ENCODE data around the gene MTIF2.

MTIF2 gene

DNA sequence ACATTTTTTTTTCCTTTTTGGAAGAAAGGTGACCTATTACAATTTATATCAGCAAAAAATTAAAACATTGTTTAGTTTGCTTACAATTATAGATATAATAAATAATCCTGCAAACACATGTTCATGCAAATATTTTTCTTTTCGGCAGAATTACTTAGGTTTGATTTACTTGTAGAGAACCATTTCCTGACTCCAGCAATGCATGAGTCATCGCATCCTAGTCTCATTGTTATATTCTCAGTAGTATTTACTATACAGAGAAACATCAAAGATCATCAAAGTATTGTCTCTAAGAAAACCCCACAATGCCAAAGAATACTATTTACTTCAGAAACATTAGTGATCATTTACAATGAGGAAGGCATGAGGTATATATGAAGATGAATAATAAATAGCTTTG, 40.4 kb upstream of the MTIF2 start:
- TF ChIP-seq EZH2phosphoT487 (IDR thresholded peaks at IDR 0.05; ENCODE audit: borderline replicate concordance, low read length), result no peak
- TF ChIP-seq, protein P1, sequence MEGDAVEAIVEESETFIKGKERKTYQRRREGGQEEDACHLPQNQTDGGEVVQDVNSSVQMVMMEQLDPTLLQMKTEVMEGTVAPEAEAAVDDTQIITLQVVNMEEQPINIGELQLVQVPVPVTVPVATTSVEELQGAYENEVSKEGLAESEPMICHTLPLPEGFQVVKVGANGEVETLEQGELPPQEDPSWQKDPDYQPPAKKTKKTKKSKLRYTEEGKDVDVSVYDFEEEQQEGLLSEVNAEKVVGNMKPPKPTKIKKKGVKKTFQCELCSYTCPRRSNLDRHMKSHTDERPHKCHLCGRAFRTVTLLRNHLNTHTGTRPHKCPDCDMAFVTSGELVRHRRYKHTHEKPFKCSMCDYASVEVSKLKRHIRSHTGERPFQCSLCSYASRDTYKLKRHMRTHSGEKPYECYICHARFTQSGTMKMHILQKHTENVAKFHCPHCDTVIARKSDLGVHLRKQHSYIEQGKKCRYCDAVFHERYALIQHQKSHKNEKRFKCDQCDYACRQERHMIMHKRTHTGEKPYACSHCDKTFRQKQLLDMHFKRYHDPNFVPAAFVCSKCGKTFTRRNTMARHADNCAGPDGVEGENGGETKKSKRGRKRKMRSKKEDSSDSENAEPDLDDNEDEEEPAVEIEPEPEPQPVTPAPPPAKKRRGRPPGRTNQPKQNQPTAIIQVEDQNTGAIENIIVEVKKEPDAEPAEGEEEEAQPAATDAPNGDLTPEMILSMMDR (IDR thresholded peaks at IDR 0.05; ENCODE audit: low read depth, low read length, poor library complexity, severe bottlenecking), result no peak
- peaks cover 80% of the 10 kb centered on the region for H3K36me3 ChIP-seq (ENCODE audit: control insufficient read depth, low read length)
- H3K79me2 ChIP-seq (ENCODE audit: control insufficient read depth, low read length), result no peaks in the 10 kb centered on the region
- H3K27me3 ChIP-seq (ENCODE audit: control insufficient read depth, low read length), result no peaks in the 10 kb centered on the region
- no peak overlapping the region for H3K4me2 ChIP-seq (ENCODE audit: low read length)
- H3K4me3 ChIP-seq (ENCODE audit: low read length), result no peak overlapping the region
- H3K9me2 ChIP-seq (replicated peaks; ENCODE audit: control insufficient read depth, low read length), result no peaks in the 10 kb centered on the region
- H3K4me1 ChIP-seq (ENCODE audit: control insufficient read depth, low read length), result no peaks in the 10 kb centered on the region
- H3F3A ChIP-seq (ENCODE audit: control insufficient read depth, insufficient read depth), result peaks cover 6% of the 10 kb centered on the region; the same call in 1 of the 2 replicates
- H3K27ac ChIP-seq (ENCODE audit: low read depth, low read length), result no peak overlapping the region
- H4K20me1 ChIP-seq (ENCODE audit: control insufficient read depth, insufficient read depth, low read depth, low read length), result no peaks in the 10 kb centered on the region
- no peaks in the 10 kb centered on the region for H3K9me3 ChIP-seq (ENCODE audit: control insufficient read depth, insufficient read depth, low read length)

DNA sequence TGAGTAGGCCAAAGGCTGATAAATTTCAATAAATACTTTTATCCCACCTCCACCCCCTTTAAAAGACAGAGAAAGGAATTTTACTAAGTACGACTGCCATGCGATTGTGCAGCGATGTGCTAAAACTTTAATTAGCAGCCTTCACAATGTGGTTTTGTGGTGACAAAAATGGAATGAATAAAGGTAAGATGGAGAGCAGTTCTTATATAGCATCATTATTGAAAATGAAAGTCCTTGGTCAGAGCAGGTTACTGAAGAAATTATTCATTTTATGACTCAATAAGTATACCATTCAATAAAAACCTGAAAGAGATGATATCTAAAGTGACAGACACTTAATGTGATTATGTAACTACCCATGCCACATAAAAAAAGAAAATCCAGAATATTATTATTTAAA, 33.2 kb upstream of the MTIF2 start:
- Histone ChIP-seq H3K79me2 (ENCODE audit: control insufficient read depth, low read length) (no peaks in the 10 kb centered on the region), H3K27me3 (ENCODE audit: control insufficient read depth, low read length) (no peaks in the 10 kb centered on the region), H3F3A (ENCODE audit: control insufficient read depth, insufficient read depth) (0 out of 2 replicates have a peak, but pooled peaks cover 2% of the 10 kb centered on the region), H3K9me2 (replicated peaks; ENCODE audit: control insufficient read depth, low read length) (no peaks in the 10 kb centered on the region), H3K27ac (ENCODE audit: low read depth, low read length) (no peak overlapping the region), H3K4me1 (ENCODE audit: control insufficient read depth, low read length) (no peaks in the 10 kb centered on the region), H3K4me3 (ENCODE audit: low read length) (no peak overlapping the region), H4K20me1 (ENCODE audit: control insufficient read depth, insufficient read depth, low read depth, low read length) (no peaks in the 10 kb centered on the region), H3K36me3 (ENCODE audit: control insufficient read depth, low read length) (peaks cover 63% of the 10 kb centered on the region), H3K4me2 (ENCODE audit: low read length) (no peak overlapping the region), H3K9me3 (ENCODE audit: control insufficient read depth, insufficient read depth, low read length) (no peaks in the 10 kb centered on the region)
- TF ChIP-seq EZH2phosphoT487 (IDR thresholded peaks at IDR 0.05; ENCODE audit: borderline replicate concordance, low read length), result no peak

DNA sequence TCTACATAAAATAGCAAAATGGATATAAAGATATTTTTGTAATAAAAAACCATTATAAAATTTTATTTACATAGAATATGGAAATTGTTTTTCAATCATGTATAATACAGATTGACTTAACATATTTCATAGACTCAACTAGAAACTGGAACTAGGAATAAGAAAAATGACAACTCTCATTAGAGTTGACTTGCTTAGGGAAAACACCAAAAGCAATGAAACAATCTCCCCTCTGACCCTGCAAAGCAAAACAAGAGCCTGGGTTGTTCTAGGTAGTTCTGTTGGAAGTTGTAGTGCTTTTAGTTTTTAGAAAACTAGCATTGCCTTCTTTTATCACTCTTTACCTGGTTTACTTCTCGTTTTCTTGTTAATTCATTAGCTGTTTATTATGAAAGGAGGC, 32.2 kb upstream of the MTIF2 start:
- no peaks in the 10 kb centered on the region for H3K79me2 ChIP-seq (ENCODE audit: control insufficient read depth, low read length)
- H3K9me3 ChIP-seq (ENCODE audit: control insufficient read depth, insufficient read depth, low read length), result no peaks in the 10 kb centered on the region
- H4K20me1 ChIP-seq (ENCODE audit: control insufficient read depth, insufficient read depth, low read depth, low read length), result no peaks in the 10 kb centered on the region
- no peaks in the 10 kb centered on the region for H3K27me3 ChIP-seq (ENCODE audit: control insufficient read depth, low read length)
- peaks cover 3% of the 10 kb centered on the region for H3K4me1 ChIP-seq (ENCODE audit: control insufficient read depth, low read length)
- no peak overlapping the region for H3K4me3 ChIP-seq (ENCODE audit: low read length)
- TF ChIP-seq, protein P1 (IDR thresholded peaks at IDR 0.05; ENCODE audit: low read depth, low read length, poor library complexity, severe bottlenecking), result no peak
- TF ChIP-seq EZH2phosphoT487 (IDR thresholded peaks at IDR 0.05; ENCODE audit: borderline replicate concordance, low read length), result no peak
- no peaks in the 10 kb centered on the region for H3K9me2 ChIP-seq (replicated peaks; ENCODE audit: control insufficient read depth, low read length)
- H3F3A ChIP-seq (ENCODE audit: control insufficient read depth, insufficient read depth), result 0 out of 2 replicates have a peak, but pooled peaks cover 2% of the 10 kb centered on the region
- no peak overlapping the region for H3K4me2 ChIP-seq (ENCODE audit: low read length)
- peaks cover 59% of the 10 kb centered on the region for H3K36me3 ChIP-seq (ENCODE audit: control insufficient read depth, low read length)
- no peak overlapping the region for H3K27ac ChIP-seq (ENCODE audit: low read depth, low read length)

DNA sequence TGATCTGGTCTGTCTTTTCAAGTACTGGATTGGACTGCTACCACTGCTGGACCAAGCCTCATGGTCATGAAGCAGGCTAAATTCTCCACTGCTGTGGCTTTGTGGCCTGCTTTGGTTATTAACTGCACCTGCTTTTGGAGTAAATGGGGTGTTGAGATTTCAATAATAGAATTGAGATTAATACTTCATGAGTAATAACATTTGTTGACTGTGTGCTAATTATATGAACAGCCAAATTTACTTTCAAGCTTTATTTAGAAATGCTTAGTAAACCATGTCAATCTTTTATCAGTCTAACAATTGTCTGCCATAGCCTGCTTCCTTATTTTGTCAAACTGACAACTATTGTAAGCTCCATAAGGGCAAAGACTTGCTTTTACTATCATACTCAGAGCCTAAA, 27.4 kb upstream of the MTIF2 start:
- peaks cover 66% of the 10 kb centered on the region for H3K36me3 ChIP-seq (ENCODE audit: control insufficient read depth, low read length)
- no peaks in the 10 kb centered on the region for H3K27me3 ChIP-seq (ENCODE audit: control insufficient read depth, low read length)
- H3K4me2 ChIP-seq (ENCODE audit: low read length), result no peak overlapping the region
- no peaks in the 10 kb centered on the region for H3K9me2 ChIP-seq (replicated peaks; ENCODE audit: control insufficient read depth, low read length)
- no peak overlapping the region for H3K27ac ChIP-seq (ENCODE audit: low read depth, low read length)
- H3F3A ChIP-seq (ENCODE audit: control insufficient read depth, insufficient read depth), result no peaks in the 10 kb centered on the region; the same call in 1 of the 2 replicates
- no peak overlapping the region for H3K4me3 ChIP-seq (ENCODE audit: low read length)
- no peaks in the 10 kb centered on the region for H4K20me1 ChIP-seq (ENCODE audit: control insufficient read depth, insufficient read depth, low read depth, low read length)
- H3K4me1 ChIP-seq (ENCODE audit: control insufficient read depth, low read length), result peaks cover 5% of the 10 kb centered on the region
- no peak for TF ChIP-seq EZH2phosphoT487 (IDR thresholded peaks at IDR 0.05; ENCODE audit: borderline replicate concordance, low read length)
- TF ChIP-seq, protein P1 (IDR thresholded peaks at IDR 0.05; ENCODE audit: low read depth, low read length, poor library complexity, severe bottlenecking), result no peak
- no peaks in the 10 kb centered on the region for H3K9me3 ChIP-seq (ENCODE audit: control insufficient read depth, insufficient read depth, low read length)
- peaks cover 5% of the 10 kb centered on the region; the same call in 1 of the 2 replicates for H3K79me2 ChIP-seq (ENCODE audit: control insufficient read depth, low read length)
